ENCODE measurements around the gene MAP4K1.
"Not testable (repeated sequence)": the region's sequence is repeated elsewhere in the genome, so short reads cannot be mapped to it uniquely, and the experiment has no call there.

The MAP4K1 gene

DNA sequence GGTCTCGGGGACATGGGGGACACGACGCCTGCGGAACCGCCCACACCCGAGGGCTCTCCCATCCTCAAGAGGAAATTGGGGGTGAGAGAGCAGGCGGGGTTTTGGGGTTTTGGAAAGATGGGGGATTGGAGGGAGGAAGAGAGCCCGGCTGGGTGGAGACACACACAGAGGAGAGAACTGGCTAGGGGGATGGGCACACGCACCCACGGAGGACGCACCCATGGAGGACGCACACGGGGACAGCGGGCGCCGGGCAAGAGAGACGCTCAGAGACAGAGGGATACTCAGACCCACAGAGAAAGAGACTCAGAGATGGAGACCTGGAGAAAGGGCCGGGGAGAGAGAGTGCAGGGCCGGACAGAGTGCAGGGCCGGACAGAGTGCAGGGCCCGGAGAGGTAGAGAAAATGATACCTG lies 52.1 kb downstream of the MAP4K1 start:
- no peak for DNase-seq

DNA sequence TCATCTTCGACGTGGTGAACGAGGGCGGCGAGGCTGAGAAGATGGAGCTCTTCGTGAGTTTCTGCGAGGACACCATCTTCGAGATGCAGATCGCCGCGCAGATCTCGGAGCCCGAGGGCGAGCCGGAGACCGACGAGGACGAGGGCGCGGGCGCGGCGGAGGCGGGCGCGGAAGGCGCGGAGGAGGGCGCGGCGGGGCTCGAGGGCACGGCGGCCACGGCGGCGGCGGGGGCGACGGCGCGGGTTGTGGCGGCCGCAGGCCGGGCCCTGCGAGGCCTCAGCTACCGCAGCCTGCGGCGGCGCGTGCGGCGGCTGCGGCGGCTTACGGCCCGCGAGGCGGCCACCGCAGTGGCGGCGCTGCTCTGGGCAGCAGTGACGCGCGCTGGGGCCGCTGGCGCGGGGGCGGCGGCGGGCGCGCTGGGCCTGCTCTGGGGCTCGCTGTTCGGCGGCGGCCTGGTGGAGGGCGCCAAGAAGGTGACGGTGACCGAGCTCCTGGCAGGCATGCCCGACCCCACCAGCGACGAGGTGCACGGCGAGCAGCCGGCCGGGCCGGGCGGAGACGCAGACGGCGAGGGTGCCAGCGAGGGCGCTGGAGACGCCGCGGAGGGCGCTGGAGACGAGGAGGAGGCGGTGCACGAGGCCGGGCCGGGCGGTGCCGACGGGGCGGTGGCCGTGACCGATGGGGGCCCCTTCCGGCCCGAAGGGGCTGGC lies 52.6 kb downstream of the MAP4K1 start:
- peak; percentile 57 for DNase-seq

DNA sequence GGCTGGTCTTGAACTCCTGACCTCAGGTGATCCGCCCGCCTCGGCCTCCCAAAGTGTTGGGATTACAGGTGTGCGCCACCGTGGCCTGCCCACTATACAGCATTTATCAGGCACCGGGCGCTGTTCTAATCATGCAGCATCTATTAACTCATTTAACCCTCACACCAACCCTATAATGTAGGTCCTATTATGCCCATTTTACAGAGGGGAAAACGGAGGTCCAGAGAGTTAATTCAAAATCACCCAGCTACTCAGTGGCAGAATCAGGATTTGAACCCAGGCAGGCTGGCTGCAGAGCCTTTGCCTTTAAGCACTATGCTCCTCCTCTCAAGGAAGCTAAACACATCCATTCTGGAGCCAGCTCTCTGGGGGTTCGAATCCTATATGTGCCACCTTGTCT lies 54.3 kb downstream of the MAP4K1 start:
- no peak for DNase-seq

DNA sequence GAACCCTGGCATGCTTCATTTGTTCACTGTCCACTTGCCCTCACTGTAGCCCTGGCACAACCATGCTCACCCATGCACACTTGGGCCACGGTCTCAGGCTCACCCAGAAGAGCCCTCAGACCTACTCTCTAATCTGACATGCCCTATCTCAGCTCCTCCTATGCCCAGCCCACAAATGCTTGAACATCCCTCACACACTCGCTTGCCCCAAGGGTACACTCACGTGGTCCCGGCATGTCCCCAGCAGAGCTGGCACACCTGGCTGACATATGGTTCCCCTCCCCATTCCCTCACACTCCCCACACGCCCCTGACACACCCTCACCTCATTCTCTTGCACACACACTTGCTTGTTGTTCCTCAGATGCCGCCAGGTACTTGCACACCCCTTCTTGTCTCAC lies 55.7 kb downstream of the MAP4K1 start:
- no peak for DNase-seq

DNA sequence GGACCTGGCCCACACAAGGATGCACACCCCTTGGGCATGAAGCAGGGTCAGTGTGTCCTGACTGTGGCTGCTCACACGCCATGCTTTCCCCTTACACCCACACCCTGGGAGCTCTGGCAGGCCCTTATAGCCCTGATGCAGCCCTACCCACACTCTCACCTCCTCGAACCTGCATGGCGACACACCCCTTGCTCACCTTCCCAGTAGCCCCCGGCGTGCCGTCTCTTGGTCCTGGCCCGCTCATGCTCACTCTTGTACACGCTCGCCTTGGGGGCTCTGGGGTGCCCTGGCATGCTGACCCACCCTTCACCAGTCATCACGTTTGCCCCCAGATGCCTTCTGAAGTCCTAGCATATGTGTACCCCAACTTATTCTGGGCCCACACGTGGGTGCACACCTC lies 56.1 kb downstream of the MAP4K1 start:
- no peak for DNase-seq

DNA sequence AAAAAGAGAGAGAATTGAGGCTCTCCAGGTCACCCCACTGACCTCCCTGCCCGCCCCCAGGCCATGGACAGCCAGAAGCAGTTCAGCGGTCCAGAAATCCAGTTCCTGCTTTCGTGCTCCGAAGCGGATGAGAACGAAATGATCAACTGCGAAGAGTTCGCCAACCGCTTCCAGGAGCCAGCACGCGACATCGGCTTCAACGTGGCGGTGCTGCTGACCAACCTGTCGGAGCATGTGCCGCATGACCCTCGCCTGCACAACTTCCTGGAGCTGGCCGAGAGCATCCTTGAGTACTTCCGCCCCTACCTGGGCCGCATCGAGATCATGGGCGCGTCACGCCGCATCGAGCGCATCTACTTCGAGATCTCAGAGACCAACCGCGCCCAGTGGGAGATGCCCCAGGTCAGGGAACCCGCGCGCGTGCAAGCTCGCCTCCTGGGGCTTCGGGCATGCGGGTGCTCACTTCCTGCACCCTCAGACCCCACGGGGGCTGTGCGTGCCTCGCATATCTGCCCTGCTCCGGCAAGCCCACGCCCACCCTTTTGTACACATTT lies 56.6 kb downstream of the MAP4K1 start:
- DNase-seq: no peak

DNA sequence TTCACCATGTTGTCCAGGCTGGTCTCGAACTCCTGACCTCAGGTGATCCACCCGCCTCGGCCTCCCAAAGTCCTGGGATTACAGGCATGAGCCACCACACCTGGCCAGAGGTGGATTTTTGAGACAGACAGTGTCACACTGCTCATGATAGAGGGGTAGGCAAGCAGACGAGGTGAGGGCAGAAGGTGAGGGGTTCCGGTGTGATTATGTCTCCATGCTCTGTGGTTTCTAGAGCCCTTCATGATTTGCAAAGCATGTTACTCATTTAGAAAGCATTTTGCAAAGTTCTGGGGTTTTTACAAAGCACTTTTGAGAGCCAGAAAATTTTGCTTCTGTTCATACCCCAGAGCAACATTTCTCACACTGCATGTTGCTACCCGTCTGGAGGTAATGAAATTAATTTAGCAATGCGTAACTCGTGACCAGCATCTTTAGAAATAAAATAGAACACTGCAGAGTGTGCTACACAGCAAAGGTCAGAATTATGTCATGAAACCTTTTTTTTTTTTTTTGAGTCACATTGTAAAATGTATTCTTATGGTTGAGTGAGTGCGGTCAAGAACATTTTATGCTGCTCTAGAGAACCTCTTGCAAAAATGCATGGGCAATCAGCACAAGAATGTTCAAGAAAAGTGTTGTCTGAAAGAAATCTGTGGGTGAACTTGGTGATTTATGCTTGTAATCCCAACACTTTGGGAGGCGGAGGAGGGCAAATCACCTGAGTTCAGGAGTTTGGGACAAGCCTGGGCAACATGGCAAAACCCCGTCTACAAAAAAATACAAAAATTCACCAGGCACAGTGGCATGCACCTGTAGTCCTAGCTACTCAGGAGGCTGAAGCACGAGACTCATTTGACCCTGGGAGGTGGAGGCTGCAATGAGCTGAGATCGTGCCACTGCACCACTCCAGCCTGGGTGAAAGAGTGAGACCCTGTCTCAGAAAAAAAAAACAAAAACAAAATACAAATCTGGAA lies 58.0 kb downstream of the MAP4K1 start:
- DNase-seq: no peak

DNA sequence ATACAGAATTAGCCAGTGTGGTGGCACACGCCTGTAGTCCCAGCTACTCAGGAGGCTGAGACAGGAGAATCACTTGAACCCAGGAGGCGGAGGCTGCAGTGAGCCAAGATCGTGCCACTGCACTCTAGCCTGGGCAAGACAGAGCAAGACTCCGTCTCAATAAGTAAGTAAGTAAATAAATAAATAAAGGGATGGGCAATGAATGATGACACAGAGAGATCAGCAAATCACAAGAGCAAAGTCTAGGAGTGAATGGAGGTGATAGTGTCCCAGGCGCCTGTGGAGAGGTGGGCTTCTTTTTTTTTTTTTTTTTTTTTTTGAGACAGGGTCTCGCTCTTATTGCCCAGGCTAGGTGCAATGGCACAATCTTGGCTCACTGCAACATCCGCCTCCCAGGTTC lies 58.8 kb downstream of the MAP4K1 start:
- not testable (repeated sequence) for DNase-seq

DNA sequence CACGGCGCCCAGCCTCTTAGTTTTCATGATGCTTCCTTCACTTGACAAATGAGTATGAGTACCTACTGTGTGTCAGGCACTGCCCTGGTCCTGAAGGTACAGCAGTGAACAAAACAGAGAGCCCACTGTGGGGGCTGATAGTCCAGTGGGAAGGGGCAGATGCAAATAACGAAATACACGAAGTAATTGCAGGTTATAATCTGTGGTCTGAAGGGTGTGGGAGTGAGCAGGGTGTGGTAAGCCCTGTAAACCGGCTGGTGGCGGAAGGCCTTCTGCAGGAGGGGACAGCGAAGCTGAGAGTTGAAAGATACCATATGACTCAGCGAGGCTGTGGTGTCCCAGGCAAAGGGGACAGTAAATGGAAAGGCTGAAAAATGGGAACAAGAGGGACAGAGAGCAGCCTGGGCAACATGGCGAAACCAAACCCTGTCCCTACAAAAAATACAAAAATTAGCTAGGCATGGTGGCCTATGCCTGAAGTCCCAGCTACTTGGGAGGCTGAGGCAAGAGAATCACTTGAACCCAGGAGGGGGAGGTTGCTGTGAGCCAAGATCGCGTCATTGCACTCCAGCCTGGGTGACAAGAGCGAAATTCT lies 60.5 kb downstream of the MAP4K1 start:
- peak; percentile 93 for DNase-seq

DNA sequence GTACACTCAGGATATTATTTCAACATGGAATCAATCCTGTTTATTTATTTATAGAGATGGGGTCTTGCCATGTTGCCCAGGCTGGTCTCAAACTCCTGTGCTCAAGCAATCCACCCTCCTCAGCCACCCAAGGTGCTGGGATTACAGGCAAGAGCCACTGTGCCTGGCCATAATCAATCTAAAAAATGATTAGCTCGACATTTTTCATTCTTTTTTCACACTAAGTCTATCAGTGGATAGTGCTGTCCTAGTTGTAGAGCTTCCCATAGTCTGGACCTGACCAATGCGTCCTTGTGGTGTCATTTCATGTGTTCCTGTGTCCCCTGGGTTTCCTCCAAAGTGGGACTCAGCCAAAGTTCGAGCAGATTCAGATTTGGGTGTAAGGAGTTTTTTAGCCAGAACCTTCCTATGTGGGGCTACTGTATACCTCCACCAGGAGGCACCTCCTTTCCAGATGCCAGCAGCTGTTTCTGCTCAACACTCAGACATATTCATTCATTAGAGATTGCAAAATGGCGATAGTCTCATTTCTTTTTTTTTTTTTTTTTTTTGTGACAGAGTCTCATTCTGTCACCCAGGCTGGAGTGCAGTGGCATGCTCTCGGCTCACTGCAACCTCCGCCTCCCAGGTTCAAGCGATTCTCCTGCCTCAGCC lies 61.1 kb downstream of the MAP4K1 start:
- DNase-seq: peak; percentile 52

DNA sequence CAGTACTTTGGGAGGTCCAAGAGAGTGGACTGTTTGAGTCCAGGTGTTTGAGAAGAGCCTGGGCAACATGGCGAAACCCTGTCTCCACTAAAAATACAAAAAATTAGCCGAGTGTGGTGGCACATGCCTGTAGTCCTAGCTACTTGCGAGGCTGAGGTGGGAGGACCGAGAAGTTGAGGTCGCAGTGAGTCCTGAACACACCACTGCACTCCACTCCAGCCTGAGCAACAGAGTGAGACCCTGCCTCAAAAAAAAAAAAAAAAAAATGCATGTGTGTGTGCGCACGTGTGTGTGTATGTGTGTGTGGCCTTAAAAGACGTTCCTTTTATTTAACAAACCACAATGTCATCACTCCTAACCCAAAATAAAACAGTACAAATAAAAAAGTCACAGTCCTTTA lies 62.6 kb downstream of the MAP4K1 start:
- no peak for DNase-seq

DNA sequence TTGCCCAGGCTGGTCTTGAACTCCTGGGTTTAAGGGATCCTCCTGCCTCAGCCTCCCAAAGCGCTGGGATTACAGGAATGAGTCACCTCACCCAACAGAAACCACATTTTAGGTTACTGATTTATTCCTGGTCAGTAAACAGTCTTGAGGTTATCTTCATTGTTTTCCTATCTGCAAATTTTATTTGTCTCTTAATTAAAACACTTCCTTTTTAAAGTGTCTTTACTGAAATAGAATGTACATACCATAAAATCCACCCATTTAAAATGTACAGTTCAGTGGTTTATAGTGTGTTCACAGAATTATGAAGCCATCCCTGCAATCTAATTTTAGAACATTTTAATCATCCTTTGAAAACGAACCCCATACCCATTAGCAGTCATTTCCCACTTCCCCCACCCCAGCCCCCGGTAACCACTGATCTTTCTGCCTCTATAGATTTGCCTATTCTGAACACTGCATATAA lies 63.0 kb downstream of the MAP4K1 start:
- DNase-seq: no peak

DNA sequence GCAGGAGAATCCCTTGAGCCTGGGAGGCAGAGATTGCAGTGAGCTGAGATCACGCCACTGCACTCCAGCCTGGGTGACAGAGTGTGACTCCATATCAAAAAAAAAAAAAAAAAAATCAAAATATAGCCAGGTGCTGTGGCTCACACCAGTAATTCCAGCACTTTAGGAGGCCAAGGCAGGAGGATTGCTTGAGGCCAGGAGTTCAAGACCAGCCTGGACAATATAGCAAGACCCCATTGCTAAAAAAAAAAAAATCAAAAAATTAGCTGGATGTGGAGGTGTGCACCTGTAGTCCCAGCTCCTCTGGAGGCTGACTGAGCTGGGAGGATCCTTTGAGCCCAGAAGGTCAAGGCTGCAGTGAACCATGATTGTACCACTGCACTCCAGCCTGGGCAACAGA lies 64.5 kb downstream of the MAP4K1 start:
- DNase-seq: not testable (repeated sequence)

DNA sequence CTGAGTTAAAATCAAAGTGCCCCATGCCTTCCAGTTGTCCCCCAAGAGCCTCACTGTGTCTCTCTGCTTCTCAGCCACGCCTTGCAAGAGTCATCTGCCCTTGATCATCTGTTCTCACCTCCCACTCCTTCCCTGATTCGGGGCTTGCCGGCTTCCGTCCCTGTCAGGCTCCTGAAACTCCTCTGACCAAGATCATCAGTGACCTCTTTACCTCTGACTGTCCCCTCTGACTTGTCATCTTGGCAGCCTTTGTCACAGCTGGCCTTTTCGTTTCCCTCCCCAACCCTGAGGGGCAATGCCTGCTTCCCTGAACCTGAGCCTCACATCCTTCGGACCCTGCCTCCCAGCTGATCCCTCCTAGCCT lies 66.3 kb downstream of the MAP4K1 start:
- DNase-seq: no peak

DNA sequence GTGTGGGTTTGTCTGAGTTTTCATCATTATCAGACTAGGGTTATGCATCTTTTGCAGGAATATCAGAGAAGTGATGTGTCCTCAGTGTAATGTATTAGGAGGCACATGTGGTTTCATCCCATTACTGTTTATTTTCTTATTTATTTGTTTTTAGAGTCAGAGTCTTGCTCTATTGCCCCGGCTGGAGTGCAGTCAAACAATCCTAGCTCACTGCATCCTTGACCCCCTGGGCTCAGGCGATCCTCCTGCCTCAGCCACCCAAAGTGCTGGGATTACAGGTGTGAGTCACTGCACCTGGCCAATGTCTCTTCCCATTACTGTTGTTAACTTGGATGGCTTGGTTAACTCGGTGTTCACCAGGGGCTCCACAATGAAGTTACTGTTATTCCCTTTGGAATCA lies 67.4 kb downstream of the MAP4K1 start:
- DNase-seq: no peak

DNA sequence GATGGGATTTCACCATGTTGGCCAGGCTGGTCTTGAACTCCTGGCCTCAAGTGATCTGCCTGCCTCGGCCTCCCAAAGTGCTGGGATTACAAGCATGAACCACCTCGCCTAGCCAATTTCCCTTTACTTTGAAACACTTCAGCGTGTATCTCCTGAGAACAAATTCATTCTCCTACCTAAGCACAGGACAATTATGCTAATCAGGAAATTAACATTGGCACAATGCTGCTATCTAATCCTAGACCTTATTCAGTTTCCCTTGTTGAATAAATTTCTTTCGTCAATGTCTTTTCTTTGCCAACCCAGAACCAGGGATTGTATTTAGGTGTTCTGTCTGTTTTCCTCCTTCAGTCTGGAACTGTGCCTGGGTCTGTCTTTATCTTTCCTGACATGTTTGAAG lies 67.8 kb downstream of the MAP4K1 start:
- DNase-seq: no peak

DNA sequence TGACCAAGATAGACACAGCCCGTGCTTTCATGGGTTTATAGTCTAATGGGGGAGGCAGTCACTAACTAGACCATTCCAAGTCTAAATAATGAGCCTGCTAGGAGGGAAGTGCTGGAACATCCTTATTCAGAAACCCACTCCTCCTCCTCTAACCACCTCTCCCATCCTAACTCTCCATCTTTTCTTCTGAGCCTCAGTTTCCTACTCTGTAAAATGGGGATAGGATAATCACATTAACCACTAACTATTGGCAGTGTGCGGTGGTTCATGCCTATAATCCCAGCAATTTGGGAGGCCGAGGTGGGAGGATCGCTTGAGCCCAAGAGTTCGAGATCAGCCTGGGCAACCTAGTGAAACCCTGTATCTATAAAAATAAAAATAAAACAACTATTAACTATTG lies 68.7 kb downstream of the MAP4K1 start:
- DNase-seq: no peak

DNA sequence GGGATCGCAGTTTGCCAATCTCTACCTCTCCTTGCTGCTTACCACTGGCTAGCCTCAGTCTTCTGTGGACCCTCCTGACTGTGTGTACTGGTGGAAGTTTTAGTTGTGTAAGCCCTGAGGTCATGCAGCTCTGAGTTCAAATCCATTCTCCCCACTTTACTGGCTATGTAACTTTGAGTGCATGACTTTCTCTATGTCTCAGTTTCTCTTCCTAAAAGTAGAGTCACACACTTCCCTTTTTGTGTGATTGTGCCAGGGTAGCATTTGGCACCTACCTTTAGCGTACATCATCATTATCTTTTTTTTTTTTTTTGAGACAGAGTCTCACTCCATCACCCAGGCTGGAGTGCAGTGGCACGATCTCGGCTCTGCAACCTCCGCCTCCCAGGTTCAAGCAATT lies 70.3 kb downstream of the MAP4K1 start:
- DNase-seq: no peak

DNA sequence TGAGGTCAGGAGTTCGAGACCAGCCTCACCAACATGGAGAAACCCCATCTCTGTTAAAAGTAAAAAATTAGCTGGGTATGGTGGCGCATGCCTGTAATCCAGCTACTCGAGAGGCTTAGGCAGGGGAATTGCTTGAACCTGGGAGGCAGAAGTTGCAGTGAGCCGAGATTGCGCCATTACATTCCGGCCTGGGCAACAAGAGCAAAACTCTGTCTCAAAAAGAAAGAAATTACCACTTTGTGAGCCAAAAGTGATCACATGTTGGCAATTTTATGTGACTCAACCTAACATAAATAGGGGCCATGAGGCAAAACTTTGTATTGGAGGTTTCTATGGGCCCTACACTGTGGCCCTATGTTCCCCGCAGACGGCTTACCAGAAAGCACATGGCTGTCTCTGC lies 72.2 kb downstream of the MAP4K1 start:
- no peak for DNase-seq

DNA sequence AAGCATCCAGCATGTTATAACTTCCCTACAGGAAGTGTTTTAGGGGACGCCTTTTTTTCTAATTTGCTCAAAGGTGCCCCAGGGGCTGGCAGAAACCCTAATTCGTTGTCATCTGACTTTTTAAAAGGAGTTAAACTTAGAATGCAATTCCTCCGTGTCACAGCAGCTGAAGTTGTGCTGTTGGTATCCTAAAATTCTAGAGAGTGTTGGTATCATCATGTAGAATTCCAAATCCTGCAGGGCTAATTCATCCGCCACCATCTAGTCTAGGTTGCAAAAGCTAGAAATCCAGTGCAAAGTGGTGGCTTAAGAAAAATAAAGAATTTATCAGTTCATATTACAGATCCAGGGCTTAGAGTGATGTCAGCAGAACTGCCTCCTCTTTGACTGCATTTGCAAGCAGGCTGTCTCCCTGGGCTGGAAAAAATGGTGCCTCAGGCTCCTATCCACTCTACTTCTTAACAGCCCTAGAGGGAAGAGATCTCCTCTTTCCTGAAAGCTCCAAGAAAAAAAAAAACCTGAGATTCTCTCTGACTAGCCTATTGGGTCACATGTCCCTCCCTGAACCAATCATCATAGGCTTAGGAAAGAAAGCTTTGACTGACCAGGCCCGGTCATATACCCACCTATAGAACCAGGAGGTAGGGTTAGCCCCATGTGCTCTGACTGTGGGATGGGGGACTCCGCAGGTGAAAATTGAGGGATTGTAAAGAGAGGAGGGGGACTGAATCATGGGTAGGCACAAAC lies 73.0 kb downstream of the MAP4K1 start:
- DNase-seq: peak; percentile 14

DNA sequence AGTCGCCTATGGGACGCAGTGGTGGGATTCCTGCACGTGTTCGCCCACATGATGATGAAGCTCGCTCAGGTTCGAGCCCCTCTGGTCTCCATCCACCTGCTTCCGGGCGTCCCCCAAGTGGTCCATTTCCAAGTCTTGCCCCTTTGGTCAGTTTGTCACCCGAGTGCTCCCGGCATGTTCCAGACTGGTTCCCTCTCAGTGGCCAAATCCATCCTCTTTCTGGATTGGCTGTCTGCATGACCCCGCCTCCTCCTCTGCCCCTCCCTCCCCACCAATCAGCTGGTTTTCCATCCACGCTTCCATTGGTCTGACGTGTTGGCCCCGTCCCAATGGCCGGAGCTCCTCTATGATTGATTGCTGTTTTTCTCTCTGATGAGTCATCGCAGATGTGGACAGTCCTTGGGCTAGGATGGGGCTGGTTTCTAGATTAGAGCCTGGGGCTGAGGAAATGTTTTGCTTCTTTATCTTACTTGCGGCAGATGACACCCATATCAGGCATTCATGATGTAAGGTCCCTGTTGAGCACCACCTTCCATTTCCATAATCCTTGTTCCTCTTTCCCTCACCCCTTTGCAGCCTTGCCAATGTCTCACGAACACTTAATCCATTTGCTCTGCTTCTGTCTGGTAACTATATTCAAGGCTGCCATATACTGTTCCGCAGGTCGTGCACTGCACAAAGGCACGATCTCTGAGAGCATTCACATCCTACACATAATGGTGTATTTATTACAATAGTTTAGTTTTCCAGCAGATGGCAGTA lies 73.8 kb downstream of the MAP4K1 start:
- peak; percentile 95 for DNase-seq
